Forelimb muscle (tissue), 1 donor: ENCODE measurements around the gene RABL6. TPM values are rescaled to one million over a fixed set of nuclear protein-coding genes. Genes with fewer than 3 reads are reported as not detected.
"Not testable (repeated sequence)": the region's sequence is repeated elsewhere in the genome, so short reads cannot be mapped to it uniquely, and the experiment has no call there.

Source experiments
- DNase-seq: peaks from one replicate; pipeline ENCODE4 v3.0.0-alpha.2; 2013; ENCODE audit warnings: low read depth
- polyA plus RNA-seq: library from polyadenylated mRNA; unstranded; fragments of 120-200 nt; gene quantifications from one replicate; pipeline ENCODE4 v1.2.1, GENCODE V29; 2013; ENCODE audit not compliant: insufficient read length

Gene RABL6
- polyA plus RNA-seq, 1 donor: 59.8 TPM

DNA sequence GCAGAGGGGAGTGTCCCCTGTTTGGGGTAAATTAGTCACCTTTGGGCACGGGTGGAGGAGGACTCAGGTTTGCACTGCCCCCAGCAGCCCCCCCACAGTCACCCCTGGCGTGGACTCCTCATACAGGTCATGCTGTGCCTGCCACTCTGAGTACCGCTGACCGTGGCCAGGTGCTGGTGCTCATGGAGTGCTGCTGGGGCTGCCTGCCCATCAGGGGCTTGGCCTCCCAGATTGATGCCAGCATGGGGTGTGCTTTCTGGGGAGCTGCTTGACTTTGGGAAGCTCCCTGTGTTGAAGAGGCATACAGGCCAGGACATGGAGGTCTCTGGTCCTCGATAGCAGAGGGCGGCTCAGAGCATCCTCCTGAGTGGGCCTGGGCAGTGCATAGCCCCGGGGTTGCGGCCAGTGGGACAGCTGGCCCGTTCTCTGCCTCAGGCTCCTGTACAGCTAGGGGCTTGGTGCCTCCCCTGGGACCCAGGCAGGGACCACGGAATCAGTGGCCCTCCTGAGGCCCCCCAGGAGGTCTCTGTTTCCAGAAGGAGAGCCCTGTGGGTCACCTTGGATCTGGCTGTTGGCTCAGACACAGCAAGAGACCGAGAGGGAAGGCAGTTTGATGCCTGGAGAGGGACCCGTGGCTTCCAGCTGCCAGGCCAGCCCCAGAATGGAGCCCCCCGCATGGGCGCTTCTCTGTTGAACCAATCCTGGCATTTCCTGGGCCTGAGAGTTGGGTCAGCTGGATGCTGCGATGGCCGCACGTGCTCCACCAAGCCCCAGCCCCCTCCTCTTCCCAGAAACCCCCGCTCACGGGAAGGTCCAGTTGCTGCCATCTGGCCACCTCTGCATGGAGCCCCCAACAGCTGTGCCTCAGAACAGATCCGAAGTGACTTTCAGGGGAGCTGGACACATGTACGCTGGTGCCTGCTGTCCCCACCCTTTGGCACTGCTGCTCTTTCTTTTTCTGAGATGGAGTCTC, 28.5 kb downstream of the RABL6 start:
- no peak for DNase-seq

DNA sequence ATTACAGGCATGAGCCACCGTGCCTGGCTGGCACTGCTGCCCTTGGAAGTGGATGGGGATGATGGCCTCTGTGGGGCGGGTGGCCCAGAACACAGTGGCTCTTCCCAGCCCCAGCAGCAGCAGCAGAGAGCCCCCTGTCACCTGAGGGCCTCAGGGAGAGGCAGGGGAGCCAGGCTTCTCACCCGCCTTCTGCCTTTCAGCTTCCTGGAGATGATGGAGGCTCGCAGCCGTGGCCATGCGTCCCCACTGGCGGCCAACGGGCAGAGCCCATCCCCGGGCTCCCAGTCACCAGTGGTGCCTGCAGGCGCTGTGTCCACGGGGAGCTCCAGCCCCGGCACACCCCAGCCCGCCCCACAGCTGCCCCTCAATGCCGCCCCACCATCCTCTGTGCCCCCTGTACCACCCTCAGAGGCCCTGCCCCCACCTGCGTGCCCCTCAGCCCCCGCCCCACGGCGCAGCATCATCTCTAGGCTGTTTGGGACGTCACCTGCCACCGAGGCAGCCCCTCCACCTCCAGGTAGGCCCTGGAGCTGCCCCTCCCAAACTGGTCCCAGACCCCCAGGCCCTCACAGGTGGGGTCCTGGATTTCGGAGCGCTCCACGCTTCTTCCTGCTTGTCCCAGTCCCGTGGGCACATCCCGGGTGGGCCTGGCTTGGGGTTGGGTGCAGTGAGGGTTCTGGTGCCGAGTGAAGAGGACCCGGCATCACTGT, 29.6 kb downstream of the RABL6 start:
- DNase-seq: no peak

DNA sequence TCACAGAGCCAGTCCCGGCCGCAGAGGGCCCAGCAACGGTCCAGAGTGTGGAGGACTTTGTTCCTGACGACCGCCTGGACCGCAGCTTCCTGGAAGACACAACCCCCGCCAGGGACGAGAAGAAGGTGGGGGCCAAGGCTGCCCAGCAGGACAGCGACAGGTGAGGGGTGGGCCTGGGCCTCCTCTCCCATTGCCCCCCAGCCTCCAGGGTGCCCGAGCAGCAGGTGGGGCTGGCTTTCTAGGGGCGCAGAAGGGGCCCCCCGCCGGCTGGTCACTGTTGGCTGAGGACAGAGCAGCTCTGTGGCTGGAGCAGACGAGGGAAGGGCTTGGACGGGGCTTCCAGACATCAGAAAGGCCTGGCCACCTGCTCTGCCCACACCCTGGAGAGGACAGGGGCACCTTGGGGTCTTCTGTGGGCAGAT, 30.1 kb downstream of the RABL6 start:
- DNase-seq: not testable (repeated sequence)

DNA sequence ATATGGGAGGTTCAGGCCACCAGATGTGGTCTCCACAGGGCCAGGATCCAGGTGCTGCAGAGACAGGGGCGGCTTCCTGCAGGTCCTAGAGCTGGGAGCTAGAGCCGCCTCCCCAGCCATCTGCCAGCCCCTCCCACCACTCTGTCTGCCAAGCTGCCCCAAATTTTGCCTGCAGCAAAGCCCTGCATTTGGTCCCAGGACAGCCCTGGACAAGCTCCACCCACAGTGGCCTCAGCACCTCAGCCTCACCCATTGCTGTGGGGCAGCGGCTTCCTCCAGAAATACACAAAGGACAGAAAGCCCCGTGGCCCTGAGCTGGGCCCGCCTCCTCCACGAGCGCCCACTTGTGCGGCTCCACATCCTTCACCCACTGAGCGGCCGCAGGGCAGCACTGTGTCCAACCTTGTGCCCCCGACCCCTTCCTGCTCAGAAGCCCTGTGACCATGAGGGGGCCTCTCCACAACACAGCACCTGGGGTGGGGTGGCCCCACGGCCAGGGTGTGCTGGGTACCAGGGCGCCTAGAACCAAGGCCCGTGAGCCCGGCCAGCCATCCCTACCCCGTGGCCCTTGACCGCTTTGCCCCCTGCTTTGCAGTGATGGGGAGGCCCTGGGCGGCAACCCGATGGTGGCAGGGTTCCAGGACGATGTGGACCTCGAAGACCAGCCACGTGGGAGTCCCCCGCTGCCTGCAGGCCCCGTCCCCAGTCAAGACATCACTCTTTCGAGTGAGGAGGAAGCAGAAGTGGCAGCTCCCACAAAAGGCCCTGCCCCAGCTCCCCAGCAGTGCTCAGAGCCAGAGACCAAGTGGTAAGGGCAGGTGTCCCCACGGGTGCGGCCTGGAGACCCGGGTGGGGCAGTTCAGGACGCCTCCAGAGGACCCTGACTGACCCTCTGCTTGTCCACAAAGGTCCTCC, 30.8 kb downstream of the RABL6 start:
- DNase-seq: no peak

DNA sequence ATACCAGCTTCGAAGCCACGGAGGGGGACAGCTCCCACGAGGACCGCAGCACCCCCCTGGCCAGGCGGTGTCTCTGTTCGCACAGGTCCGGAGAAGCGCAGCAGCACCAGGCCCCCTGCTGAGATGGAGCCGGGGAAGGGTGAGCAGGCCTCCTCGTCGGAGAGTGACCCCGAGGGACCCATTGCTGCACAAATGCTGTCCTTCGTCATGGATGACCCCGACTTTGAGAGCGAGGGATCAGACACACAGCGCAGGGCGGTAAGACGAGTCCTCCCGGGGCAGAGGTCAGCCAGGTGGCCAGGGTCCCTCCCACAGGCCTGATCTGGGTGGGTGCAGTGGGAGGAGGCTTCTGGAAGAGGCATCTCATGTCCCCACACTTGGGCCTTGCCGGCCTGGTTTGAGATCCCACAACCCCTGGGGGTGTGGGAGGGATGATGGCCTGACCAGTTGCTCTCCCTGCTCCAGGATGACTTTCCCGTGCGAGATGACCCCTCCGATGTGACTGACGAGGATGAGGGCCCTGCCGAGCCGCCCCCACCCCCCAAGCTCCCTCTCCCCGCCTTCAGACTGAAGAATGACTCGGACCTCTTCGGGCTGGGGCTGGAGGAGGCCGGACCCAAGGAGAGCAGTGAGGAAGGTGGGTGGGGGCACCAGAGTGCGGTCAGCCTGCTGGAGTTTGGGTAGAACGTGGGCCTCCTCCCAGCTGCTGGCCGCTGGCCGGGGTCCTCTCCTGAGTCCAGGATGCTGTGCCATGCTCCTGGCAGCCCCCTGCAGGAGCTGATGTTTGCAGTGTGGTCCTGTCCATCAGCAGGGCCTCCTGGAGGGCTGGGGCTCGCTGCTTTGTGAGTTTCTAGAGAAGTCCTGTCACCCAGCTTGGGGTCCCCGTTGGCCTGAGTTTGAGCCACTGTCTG, 31.7 kb downstream of the RABL6 start:
- DNase-seq: no peak

DNA sequence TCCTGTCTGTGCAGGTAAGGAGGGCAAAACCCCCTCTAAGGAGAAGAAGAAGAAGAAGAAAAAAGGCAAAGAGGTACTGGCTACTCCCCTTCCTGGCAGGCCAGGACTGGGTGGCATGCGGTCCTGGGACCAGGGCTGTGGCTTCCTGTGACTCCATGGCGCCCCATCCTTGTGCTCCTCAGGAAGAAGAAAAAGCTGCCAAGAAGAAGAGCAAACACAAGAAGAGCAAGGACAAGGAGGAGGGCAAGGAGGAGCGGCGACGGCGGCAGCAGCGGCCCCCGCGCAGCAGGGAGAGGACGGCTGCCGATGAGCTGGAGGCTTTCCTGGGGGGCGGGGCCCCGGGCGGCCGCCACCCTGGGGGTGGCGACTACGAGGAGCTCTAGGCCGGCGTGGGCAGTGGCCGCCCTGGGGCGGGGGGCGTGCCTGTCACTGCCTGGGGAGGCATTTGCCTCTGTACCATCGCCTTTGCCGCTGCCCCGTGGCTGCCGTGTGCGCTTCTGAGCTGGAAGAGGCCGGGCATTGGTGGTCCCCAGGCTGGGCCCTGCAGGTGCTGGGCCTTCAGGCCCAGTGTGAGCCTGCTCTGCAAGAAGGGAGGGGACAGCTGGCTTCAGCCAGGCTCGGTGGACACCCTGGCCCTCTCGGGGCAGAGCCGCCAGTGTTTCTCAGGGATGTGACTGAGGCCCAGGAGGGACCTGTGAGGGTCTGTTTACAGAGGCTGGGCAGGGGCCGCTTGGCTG, 32.6 kb downstream of the RABL6 start:
- DNase-seq: no peak

DNA sequence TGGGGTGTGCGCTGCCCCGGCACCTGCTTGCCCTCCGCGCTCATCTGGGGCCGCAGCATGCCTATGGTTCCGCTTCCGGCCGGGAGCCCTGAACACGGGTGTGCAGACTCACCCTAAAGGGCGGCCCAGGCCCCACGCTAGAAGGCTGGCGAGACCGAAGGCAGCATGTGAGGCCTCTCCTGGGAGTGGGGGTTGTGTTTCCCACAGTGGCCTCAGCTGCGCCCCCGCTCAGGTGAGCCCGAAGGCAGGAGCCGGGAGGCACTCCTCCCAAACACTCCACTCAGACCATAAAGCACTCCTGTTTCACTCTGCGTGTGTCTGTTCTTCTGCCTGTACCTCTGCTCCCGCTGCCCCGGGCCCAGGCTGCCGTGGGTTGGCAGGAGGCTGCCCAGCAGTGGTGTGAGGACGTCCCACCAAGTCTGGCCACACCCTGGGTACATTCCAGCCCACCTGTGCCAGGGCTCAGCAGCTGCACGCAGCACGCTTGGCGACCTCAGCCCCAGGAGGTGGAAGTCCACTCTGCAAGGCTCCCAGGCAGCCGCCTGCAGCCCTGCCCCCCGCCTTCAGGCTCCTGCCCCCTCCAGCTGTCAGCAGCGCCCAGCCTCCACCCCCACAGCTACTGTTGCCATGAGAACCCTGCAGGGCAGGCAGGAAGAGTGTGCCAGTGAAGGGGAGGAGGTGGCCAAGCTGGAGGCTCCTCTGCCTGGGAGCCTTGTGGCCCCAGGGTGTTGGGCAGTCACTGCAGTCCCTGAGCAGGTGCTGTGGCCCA, 33.3 kb downstream of the RABL6 start:
- no peak for DNase-seq

DNA sequence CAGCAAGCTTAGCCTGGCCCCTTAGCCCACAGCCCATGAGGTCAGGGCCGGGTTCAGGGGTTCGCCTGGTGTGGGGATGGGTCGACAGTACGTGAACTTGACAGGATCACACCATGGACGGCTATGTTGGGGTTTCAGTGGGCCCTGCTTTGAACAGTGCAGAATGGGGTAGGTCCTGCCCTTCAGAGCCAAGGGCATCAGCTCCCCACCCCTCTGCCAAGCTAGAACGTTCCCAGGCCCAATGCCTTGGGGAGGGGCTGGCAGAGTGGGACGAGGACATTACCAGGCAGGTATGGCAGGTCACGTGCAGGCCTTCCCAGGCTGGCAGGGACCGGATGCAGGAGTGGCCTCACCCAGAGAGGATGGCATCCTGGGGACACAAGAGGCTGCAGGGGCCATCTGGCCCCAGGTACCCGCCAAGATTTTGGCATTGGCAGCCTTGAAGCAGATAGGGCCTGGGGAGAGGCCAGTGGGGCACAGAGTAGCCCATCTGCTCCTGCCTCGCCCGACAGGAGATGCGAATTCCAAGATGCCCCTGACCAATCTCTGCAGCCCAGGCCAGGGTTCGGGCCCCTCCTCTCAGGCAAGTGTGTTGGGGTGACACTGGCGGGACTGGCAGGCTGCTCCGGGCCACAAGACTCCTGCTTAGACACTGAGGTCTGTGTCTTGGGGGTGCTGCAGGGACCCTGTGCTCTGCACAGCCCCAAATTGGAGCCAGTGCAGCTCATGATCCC, 34.1 kb downstream of the RABL6 start:
- DNase-seq: not testable (repeated sequence)

DNA sequence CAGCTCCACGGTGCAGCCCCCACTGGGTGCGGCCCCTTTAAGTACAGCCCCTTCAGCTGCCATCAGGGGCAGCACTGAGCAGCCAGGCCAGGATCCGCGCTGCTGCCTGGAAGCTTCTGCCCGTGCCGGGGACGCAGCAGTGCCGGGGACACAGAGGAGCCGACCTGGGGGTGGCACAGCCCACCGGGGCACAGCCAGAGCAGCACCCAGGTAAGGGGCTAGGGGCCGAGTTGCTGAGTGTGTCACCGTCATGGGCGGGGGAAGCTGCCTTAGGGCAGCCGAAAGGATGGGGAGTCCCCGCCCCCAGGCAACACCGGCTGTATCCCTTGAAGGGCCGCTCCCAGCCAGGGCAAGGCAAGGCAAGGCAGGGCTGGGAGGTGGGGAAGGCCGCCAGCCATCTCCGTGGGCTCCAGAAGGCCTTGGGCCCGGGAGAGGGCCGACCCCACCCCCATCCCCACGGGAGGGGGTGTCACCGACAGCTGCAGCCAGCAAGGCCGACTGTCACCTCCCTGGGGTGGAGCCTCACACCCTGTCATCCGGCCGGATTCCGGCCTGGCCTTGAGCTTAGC, 34.7 kb downstream of the RABL6 start, which contains the start of gene AJM1:
Gene AJM1 (plus strand): TSS at position 99 of the 569 bp plus-strand sequence. CDS start 1,937 bp downstream, outside the sequence.
- not testable (repeated sequence) for DNase-seq

DNA sequence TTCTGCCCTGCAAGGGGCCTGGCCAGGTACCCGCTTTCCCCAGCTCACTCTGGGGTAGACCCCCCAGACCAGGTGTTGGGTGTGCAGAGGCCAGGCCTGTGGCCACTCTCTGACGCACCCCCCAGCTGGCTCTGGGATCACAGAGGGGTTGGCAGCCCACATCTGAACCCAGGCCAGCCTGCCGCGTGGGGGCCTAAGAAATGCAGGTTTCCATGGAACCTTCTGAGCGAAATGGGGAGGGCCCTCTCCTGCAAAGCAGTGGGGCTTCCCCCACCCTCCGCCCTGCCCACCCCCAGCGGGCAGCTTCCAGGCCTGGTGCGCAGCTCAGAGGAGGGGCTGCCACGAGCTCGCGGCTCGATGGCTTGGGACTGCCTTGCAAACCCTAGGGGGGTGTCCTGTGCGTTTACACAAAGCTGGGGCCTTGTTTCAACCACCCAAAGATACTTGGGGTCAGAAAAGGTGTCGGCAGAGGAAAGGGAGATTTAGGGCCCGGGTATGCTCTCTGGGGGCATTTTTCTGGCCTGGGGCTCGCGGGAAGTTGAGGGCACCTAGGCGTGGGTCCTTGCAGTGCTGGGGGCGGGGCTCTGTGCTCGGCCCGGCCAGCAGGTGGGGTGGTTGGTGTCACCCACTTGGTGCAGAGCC, 35.5 kb downstream of the RABL6 start:
- not testable (repeated sequence) for DNase-seq

DNA sequence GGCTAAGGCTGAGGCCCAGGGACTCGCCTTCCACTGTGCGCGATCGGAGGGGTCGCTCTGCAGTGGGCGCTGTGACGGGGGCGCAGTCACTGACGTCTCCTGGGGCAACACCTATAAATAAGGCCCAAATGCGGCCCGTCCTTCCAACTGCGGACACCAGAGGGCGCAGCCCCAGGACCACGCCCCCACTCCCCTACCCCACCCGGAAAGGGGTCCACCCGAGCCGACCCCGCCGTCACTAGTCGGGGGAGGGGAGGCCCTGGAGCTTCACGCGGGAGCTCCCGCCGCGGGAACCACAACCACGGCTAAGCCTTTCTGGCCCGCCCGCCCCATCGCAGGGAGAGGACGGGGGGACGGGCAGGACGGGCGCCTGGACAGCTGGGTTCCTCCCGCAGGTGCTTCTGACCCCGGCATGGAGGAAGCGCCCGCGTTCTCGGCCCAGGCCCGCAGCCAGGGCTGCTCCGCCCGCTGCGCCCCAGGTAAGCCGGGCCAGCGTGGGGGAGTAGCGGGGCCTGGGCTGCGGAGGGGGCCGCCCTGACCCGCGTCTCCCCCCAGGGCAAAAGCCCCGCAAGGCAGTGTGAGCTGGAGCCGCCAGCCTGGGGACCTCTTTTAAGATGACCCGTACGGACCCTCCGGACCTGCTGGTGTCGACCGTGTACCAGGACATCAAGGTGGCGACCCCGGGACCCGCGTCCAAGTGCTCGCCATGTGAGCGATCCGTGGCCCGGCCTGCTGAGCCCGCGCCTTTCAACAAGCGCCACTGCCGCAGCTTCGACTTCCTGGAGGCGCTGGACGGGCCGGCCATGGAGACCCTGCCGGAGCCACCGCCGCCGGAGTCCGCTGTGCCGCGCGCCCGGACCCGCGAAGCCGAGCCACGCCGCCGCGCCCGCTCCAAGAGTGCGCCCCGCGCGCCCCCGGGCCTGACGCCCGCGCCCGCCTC, 36.3 kb downstream of the RABL6 start:
- not testable (repeated sequence) for DNase-seq

DNA sequence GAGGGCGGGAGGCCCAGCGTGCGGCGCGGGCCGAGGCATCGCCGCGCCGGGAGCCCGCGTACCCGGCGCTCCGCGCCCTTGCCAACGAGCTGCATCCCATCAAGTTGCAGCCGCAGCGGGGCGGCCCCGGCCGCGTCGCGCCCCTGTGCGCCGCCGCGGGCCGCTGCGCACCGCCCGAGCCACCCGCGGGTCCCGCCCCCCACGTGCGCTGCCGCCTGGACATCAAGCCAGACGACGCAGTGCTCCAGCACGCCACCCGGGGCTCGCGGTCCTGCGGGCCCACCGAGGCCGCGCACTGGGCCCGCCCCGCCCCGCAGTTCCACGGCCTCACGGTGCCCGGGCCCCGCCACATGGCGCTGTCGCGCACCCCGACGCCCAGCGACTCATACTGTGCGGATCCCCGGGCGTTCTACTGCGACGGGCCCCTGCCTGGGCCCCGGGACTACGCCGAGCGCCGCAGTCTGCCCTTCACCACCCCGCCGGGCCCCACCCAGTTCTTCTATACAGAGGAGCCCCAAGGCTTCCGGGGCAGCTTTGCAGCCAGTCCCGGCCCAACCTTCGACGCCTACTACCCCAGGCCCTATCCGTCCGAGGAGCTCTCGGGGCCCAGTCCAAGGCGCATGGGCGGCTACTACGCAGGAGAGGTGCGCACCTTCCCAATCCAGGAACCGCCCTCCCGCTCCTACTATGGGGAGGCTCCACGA, 37.2 kb downstream of the RABL6 start:
- no peak for DNase-seq

DNA sequence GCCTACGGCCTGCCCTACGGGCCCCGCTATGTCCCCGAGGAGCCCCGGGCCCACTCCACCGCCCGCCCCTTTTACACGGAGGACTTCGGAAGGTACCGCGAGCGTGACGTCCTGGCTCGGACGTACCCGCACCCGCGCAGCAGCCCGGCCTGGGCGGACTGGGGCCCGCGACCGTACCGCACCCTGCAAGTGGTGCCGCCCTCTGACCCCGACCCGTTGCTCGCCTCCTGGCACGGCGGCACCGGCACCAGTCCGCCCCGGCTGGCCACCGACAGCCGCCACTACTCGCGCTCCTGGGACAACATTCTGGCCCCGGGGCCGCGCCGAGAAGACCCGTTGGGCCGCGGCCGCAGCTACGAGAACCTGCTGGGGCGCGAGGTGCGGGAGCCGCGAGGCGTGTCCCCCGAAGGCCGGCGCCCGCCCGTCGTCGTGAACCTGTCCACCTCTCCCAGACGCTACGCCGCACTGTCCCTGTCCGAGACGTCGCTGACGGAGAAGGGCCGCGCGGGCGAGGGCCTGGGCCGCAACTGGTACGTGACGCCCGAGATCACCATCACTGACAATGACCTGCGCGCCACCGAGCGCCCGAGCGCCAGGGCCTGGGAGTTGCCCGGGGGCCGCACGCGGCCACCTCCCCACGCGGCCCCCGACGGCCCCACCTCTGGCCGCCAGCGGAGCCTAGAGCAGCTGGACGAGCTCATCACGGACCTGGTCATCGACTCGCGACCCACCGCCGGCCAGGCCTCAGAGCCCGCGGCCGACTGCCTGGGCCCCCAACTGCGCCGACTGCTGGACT, 37.9 kb downstream of the RABL6 start:
- DNase-seq: no peak

DNA sequence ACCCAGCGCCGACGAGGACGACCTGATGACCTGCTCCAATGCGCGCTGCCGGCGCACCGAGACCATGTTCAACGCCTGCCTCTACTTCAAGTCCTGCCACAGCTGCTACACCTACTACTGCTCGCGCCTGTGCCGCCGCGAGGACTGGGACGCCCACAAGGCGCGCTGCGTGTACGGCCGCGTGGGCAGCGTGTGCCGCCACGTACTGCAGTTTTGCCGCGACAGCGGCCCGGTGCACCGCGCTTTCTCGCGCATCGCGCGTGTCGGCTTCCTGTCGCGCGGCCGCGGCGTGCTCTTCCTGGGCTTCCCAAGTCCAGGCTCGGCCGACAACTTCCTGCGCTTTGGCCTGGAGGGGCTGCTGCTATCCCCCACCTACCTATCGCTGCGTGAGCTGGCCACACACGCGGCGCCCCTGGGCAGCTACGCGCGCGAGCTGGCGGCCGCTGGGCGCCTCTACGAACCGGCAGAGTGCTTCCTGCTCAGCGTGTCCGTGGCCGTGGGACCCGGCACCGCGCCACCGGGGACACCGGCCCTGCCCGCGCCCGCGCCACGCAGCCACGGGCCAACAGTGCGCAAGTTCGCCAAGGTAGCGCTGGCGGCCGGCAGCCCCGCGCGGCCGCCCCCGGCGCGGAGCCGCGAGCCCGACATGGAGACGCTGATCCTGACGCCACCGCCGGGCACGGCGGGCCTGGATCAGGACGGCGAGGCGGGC, 38.8 kb downstream of the RABL6 start:
- no peak for DNase-seq
